Right atrium auricular region (tissue), 2 donors: ENCODE results near the gene IFRD1. TPM values are rescaled to one million over a fixed set of nuclear protein-coding genes. Genes with fewer than 3 reads are reported as not detected.

ENCODE experiments used
- DNase-seq: peaks from one replicate; pipeline ENCODE4 v3.0.0-alpha.2; 2019; ENCODE audit warnings: low spot score
- H3K27ac ChIP-seq, 2 donors: fragments of 200-600 bp; sonication (generic); 1 replicate in 1 of 2; 2 replicates in 1 of 2; pipeline ENCODE4 v1.5.1; 2016 to 2019
- H3K27me3 ChIP-seq, 2 donors: fragments of 200-600 bp; sonication (generic); one replicate each; pipeline versions ENCODE4 v1.5.1 to v1.6.0; 2017 to 2019
- H3K36me3 ChIP-seq: fragments of 200-600 bp; sonication (generic); one replicate; pipeline ENCODE4 v1.5.1; 2016
- H3K4me1 ChIP-seq, 2 donors: fragments of 200-600 bp; sonication (generic); one replicate each; pipeline versions ENCODE4 v1.5.1 to v1.6.0; 2017 to 2019
- H3K4me3 ChIP-seq, 2 donors: fragments of 200-600 bp; sonication (generic); 1 replicate in 1 of 2; 2 replicates in 1 of 2; pipeline ENCODE4 v1.5.1; 2017 to 2019; ENCODE audit warnings: mild to moderate bottlenecking in 1 of 2, moderate library complexity in 1 of 2
- H3K9me3 ChIP-seq, 2 donors: fragments of 200-600 bp; sonication (generic); one replicate each; pipeline ENCODE4 v1.5.1; 2019
- total RNA-seq, 2 donors: library from RNA; depleted of rRNA; stranded (reverse); fragments of >200 nt; gene quantifications; one replicate each; pipeline ENCODE4 v1.1.0, GENCODE V29; 2016
- TF ChIP-seq, protein P1 (sequence below), 2 donors: fragments of 200-600 bp; sonication (generic); IDR thresholded peaks; one replicate each; pipeline ENCODE4 v1.5.1; 2019; ENCODE audit warnings: antibody characterized with exemption in 2 of 2

Gene IFRD1
- total RNA-seq, 2 donors from 2014 or later = 11.2 to 25.5 TPM

DNA sequence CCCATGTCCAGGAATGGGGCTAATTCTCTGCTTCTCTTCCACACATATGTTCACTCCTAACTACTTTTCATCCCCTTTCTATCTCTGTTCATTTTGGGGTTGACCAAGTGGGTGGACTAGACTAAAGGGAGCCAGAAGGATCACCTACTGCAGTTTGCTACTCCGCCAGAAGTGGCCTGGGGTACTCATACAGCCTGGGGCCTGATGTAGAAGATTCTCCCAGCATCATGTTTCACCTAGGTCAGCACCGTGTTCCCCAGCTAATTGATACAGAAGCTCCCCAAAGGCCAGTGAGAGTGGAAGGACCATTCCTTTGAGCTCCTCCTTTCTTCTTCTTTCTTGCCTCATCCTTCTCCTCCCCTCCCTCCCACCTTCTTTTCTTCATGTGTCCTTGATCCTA, 19.6 kb upstream of the IFRD1 start:
- no peak for DNase-seq
- TF ChIP-seq, protein P1, sequence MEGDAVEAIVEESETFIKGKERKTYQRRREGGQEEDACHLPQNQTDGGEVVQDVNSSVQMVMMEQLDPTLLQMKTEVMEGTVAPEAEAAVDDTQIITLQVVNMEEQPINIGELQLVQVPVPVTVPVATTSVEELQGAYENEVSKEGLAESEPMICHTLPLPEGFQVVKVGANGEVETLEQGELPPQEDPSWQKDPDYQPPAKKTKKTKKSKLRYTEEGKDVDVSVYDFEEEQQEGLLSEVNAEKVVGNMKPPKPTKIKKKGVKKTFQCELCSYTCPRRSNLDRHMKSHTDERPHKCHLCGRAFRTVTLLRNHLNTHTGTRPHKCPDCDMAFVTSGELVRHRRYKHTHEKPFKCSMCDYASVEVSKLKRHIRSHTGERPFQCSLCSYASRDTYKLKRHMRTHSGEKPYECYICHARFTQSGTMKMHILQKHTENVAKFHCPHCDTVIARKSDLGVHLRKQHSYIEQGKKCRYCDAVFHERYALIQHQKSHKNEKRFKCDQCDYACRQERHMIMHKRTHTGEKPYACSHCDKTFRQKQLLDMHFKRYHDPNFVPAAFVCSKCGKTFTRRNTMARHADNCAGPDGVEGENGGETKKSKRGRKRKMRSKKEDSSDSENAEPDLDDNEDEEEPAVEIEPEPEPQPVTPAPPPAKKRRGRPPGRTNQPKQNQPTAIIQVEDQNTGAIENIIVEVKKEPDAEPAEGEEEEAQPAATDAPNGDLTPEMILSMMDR (IDR thresholded peaks at IDR 0.05) = no peak
- Histone ChIP-seq H3K27ac (no peak overlapping the region), H3K9me3 (no peaks in the 10 kb centered on the region), H3K4me1 (no peaks in the 10 kb centered on the region), H3K4me3 (no peak overlapping the region), H3K36me3 (no peaks in the 10 kb centered on the region), H3K27me3 (no peaks in the 10 kb centered on the region)

DNA sequence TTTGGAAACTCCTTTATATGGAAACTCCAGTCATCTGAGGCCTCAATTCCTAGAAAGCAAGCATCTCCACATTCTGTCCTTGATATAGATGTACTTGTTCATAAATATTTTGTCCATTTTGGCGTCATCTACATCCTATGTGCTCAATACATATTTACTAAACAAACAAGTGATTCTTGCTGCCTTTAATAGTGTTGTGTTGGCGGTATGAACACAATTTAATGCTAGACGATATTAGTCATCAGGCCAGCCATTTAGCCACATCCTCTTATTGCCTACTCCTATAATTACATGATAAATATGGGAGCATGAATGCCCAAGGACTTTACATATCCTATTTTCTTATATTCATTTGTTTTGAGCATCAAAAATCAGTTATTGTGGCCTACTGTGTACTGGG, 18.5 kb upstream of the IFRD1 start:
- H3K4me3 ChIP-seq = no peak overlapping the region
- no peaks in the 10 kb centered on the region for H3K36me3 ChIP-seq
- H3K9me3 ChIP-seq = no peaks in the 10 kb centered on the region
- TF ChIP-seq, protein P1 (IDR thresholded peaks at IDR 0.05) = no peak
- no peak for DNase-seq
- no peak overlapping the region for H3K27ac ChIP-seq
- H3K4me1 ChIP-seq = no peaks in the 10 kb centered on the region
- H3K27me3 ChIP-seq = no peaks in the 10 kb centered on the region

DNA sequence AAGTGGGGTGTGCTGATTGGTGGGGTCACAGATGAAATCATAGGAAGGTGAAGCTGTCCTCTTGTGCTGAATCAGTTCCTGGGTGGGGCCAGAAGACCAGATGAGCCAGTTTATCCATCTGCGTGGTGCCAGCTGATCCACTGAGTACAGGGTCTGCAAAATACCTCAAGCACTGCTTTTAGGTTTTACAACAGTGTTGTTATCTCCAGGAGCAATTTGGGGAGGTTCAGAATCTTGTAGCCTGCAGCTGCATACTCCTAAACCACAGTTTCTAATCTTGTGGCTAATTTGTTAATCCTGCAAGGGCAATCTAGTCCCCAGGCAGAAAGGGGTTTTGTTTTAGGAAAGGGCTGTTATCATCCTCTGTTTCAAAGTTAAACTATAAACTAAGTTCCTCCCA, 17.0 kb upstream of the IFRD1 start:
- H3K4me3 ChIP-seq = no peak overlapping the region
- DNase-seq = no peak
- H3K36me3 ChIP-seq = no peaks in the 10 kb centered on the region
- TF ChIP-seq, protein P1 (IDR thresholded peaks at IDR 0.05) = no peak
- H3K9me3 ChIP-seq = no peaks in the 10 kb centered on the region
- H3K27me3 ChIP-seq = no peaks in the 10 kb centered on the region
- H3K27ac ChIP-seq = no peak overlapping the region
- H3K4me1 ChIP-seq = no peaks in the 10 kb centered on the region

DNA sequence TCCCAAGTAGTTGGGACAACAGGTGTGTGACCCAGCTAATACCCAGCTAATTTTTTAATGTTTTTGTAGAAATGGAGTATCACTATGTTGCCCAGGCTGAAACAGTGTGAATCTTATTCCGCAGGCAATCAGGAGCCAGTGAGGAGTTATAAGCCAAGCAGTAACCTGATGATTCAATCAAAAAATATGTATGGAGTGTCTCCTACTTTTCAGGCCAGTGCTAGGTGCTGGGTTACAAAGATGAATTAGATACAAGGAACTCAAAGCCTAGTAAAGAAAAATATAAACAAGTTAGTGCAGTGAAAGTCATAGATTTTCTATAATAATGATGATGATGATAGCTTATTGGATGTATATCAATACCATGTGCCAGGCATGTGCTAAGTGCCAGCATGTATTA, 13.2 kb upstream of the IFRD1 start:
- no peak overlapping the region for H3K27ac ChIP-seq
- no peaks in the 10 kb centered on the region for H3K36me3 ChIP-seq
- DNase-seq = no peak
- no peak overlapping the region for H3K4me3 ChIP-seq
- H3K4me1 ChIP-seq = no peaks in the 10 kb centered on the region
- H3K27me3 ChIP-seq = no peaks in the 10 kb centered on the region
- TF ChIP-seq, protein P1 (IDR thresholded peaks at IDR 0.05) = no peak
- no peaks in the 10 kb centered on the region for H3K9me3 ChIP-seq

DNA sequence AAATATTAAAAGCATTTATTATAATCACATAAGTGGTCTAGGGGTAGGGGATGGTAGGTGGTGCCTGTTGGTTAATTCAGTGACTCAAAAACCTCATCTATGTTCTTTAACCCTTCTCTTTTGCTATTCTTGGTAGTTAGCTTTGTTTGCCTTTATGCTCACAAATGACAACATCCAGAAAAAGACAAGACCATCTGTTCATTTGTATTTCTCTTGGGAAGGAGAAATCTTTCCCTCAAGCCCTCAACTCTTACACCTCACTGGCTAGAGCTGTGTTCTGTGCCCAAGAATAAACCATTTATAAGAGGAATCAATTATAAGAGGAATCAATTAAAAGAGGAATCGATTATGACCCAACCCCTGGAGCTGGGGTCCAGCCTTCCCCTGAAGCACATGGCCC, 10.8 kb upstream of the IFRD1 start:
- no peak overlapping the region for H3K27ac ChIP-seq

DNA sequence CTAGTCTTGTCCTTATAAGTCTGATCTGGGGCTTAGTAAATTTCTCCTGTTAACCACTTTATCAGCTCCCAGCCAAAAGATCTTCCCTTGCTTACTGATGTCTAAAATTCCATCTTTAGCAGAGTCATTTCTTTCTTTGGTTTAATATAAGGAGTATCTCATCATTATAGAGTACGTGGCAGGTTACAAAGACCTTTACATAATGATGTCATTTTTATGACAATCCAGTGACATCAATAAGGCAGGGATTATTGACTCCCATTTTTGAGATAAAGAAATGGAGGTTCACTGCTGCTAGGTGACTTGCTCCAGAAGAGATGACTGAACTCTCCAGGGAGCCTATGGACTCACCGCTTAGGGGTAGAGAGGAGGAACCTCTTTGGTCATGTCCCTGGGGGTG, 8.1 kb upstream of the IFRD1 start:
- Histone ChIP-seq H3K9me3 (no peaks in the 10 kb centered on the region), H3K4me3 (no peak overlapping the region), H3K27me3 (no peaks in the 10 kb centered on the region), H3K36me3 (no peaks in the 10 kb centered on the region), H3K4me1 (no peaks in the 10 kb centered on the region), H3K27ac (no peak overlapping the region)
- DNase-seq = no peak
- TF ChIP-seq, protein P1 (IDR thresholded peaks at IDR 0.05) = no peak

More for the DNA sequence above, 10.8 kb upstream of the IFRD1 start:
- TF ChIP-seq, protein P1 (IDR thresholded peaks at IDR 0.05) = no peak
- Histone ChIP-seq H3K4me3 (no peak overlapping the region), H3K4me1 (no peaks in the 10 kb centered on the region), H3K36me3 (no peaks in the 10 kb centered on the region), H3K9me3 (no peaks in the 10 kb centered on the region), H3K27me3 (no peaks in the 10 kb centered on the region)
- no peak for DNase-seq
